HG03565 (cell line): ENCODE results near the gene DNAH7.
"Not testable (repeated sequence)": the region's sequence is repeated elsewhere in the genome, so short reads cannot be mapped to it uniquely, and the experiment has no call there.

Experiments
- ATAC-seq: cut with Tn5 transposase; IDR thresholded peaks from one replicate; pipeline ENCODE4 v1.9.1; 2021; ENCODE audit warnings: mild to moderate bottlenecking, moderate library complexity; ENCODE audit not compliant: unreplicated experiment

DNAH7 gene

DNA sequence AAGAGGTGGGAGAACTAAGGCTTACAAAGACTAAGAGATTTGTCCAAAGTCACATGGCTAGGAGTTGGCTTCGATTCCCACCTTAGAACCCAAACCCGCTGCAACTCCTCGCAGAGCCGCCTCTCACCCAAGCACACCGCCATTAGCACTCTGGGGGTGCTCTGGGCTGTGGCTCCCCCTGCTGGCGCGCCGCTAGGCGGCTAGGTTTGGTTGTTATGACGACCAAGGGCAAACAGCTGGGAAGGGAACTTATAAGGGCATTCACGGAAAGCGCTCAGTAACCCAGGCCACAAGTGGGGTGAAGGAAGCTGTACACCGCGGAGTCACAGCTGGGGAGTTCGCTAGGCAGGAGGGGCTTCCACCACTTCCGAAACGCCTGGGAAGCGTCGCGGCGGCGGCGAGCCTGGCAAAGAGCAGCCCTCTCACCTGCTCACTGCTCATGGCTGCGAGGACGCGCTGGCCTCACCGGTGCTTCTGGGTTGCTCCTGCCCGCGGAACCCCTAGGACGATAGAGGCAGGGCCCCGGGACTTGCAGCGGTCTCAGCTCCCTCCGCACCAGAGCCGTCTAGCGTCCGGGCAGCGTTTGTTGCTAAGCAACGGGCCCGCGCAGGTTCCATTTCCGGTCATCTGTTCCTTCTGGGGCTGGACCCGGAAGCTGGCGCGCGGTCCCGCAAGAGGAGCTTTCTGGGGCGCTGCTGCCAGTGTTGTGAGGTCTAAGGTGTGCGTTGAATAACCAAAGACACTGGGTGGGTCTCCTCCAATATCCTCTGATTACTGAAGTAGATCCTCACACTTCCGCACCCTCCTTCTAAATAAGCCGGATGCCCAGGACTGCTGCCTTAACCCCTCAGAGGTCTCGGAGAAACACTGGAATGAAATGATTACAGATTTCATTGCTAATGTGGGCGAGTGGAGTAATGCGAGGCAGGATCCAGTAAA is at the start of gene DNAH7:
DNAH7 (minus strand) TSS at position 567 of the 939 bp plus-strand sequence; CDS start at position 441, 126 bp downstream.
- peak; percentile 99 for ATAC-seq

DNA sequence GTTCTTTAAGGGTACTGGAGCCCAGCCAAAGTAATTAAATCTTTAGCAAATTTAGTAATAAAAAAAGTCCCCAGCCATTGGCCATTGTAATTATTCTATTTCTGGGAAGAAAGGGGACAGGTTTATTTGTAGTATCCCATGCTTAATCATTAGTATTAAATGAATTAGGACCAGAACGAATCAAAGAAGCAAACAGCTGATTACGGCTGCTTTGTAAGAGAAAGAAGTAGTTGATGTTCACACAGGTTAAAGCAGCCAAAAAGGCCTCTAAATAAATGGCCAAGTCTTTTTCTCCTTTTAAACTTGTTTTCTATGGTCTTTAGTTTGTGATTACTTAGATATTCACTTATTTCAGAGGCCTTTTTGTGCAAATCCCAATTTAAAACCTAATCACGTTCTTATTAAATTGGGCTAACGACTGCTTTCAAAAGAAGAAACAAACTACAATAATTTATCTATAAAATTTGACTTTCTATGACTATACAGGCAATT is 48.6 kb upstream of the DNAH7 start:
- no peak for ATAC-seq

DNA sequence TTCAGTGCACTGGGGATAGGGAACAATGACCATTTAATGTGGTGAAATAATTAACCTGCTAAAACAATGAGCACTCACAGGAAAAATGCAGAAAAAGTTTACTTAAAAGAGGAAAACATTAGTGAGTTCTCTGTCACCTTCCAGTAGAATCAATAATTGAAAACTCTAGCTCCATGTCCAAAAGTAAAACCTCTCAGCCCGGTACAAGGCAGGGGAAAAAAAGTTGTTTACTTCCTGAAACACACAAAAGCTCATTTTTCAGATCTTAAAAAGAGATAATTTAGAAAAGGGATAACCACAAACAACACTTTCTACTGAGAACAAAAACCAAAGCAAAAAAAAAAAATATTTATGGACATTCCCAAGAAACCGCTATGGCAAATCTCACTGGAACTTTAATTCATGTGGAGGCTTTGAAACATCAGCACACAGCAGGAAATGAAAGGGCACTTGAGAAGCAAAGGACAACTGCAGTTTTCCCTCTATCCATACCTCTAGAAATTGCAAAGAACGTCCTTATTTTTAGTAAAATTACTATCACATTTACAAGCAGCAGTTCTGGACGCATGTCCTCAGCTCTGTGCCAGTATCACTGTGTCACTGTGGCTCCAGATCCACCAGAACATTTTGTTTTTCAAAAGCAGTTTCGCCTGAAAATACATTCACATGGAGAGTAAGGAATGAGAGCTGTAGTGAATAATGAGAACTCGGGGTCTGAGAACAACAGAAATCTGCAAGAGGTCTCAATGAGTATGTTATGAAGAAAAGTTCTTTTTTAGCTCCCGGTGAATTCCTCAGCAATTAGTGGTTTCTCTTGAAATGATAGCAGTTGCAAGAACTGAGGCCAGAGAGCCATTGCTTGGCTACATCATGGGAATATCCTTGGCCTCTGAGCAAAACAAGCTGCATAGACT is 44.7 kb upstream of the DNAH7 start:
- ATAC-seq: no peak

DNA sequence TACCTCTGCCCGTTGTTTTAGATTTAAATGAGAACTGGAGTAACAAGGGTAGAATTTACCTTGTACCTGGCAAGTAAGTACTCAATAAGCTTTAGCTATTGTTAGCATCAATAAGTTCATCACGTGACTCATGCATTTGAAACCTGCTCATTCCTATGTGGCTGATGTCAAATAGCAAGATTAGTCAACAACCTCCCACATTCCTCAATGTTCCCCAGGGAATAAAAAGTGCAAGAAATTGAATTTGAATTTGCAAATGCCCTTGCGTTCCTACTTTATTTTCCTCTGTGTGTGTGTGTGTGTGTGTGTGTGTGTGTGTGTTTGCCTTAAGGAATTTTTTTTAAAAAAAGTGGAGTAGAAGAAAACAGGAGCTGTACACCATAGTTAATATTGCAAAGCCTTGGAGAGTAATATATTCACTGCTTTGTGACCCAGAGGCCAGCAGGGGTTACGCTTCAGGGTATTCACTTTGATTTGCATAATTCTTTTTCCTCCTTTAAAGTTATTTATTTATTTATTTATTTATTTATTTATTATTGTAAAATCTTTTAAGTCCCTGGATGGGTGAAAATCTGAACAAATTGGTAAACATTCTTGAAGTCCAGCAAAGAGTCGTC is 43.9 kb upstream of the DNAH7 start:
- no peak for ATAC-seq

DNA sequence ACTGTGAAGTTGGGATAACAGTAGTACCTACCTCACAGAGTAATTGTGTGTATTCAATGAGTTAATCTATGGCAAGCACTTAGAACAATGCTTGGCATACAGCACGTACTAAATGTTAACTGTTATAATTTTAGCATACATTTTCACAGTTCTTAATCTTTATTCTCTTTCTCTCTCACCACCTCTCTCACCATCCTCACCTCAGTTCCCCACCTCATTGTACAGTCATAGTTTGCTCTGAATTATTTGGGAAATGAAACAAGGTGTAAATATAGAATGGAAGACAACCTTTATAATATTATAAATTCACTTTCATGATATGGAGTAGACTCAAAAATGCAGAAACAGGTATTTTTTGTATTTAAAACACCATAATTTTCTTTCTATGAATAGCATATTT is 40.0 kb upstream of the DNAH7 start:
- ATAC-seq: no peak

DNA sequence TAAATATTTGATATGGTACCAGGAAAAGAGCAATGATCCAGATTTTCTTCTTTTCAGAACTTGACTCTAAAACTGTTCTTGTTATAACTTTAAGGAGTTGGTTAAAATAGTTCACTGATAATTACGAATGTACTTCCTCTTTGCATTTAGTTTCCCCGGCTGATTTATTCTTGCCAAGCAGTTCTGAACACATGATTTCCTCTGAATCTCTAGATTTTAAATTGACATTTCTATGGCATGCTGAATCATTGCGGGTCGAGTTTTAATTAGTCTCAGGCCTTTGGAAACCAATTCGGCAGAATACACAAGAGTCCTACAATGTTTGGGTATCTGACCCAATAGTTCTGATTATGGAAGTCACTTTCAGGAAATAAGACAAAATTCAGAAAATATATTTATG is 37.3 kb upstream of the DNAH7 start:
- no peak for ATAC-seq

DNA sequence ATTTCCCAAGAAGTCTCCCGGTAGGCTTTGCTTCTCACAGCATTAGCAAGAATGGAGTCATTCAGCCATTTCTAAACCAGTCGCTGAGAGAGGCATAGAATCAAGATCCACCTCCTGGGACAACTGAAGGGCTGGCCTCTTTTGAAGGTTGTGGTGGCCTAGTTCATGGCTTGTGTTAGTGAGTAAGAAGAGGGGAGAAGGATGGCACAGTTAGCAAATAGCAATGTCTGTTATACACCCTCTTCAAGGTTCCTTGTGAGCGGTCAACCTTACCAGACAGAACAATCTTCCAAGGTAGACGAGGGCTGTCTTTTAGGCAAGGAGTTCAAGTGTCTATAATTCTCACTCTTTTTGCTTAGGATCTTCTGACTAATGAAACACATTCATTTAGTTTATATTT is 35.4 kb upstream of the DNAH7 start:
- ATAC-seq: no peak

DNA sequence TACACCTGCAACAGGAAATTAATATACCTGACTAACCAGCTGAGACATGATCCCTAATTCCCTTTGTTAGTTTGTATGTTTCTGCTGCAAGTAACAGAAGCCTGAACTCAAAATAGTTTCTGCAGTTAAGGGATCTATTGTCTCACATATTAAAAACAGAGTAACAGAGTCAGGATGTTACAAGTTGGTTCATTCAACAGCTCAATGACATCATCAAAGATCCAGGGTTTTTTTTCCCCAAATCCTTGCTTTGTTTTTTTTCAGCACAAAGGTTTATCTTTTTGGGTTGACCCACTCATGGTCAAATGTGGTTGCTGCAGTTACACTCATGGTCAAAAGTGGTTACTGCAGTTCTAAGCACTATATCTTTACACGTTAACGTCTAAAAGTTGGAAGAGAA is 35.0 kb upstream of the DNAH7 start:
- no peak for ATAC-seq

DNA sequence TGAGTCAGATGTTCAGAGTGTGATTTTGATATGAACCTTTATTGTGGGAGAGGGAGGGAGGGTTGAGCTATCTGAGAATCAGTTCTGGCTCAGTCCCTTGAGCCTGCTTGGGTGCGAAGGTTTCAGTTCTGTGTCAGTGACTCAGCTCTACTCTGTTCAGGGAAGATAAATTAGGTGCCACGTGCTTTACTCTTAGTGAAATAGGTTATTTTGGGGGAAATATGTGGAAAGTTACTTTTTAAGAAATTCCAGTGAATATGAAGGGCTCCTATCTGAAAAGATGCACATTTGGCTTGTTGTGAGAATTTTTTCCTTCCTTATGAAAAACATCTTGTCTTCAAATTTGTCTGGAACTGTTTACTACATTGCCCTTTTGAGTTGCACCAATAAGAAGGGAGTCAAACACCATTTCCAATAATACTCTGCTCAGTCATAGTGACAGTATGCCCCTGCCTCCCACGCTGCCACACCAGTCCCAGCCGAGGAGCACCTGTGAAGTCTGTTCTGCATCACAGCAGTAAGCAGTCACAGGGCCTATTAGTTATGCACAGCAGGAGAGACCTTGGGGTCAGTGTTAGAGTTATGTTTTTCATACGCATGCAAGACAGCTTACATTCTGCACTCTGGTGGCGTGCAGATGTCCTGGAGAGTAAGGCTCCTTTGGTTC is 32.8 kb upstream of the DNAH7 start:
- peak; percentile 92 for ATAC-seq

DNA sequence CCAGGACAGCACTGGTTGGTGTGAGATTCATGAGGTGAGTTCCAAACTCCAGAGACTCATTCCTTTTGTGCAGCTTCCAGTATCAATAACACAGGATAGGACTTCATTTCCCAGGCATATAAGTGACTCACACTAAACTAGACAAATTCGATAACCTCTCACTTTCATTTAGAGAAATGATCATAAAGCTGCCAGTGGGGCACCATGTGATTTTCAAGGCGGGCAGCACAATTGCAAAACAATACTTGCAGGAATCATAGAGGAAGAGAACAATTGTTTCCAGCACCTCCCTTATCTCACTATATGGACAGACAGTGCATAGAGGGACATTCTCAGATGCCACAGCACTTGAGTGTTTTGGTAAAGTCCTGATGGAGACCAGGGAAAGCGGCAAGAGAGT is 31.3 kb upstream of the DNAH7 start:
- no peak for ATAC-seq

DNA sequence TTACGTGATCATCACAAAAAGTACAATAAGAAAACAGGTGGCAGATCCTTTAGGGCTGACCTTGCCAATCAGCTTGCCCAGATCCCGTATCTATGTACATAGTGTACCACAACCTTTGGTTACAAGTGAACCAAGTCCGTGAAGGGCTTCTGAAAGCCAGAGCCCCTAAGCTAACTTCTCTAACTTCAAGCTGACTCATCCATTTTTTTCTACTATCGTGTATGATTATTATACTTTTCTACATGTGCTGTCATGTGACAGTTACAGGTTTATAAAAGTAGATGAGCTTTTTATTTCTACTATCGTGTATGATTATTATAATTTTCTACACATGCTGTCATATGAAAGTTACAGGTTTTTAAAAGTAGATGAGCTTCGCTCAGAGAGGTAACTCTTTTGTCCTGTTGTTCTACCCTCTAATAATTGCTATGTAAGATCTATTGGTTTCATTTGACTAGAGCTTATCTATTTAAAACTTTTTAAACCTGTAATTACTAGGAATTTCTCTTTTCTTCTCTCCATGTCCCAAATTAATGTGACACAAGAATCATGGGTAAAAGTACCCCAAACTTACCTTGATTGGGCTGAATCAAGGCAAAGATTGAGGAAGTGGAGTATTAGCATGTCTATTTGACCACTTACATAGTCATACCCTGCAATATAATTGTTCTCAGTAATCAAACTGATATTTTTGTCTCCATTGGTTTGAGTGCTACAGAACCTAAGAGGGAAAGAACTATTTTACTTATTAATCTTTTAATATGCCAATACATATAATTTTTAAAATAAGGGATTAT is 29.4 kb upstream of the DNAH7 start:
- no peak for ATAC-seq

DNA sequence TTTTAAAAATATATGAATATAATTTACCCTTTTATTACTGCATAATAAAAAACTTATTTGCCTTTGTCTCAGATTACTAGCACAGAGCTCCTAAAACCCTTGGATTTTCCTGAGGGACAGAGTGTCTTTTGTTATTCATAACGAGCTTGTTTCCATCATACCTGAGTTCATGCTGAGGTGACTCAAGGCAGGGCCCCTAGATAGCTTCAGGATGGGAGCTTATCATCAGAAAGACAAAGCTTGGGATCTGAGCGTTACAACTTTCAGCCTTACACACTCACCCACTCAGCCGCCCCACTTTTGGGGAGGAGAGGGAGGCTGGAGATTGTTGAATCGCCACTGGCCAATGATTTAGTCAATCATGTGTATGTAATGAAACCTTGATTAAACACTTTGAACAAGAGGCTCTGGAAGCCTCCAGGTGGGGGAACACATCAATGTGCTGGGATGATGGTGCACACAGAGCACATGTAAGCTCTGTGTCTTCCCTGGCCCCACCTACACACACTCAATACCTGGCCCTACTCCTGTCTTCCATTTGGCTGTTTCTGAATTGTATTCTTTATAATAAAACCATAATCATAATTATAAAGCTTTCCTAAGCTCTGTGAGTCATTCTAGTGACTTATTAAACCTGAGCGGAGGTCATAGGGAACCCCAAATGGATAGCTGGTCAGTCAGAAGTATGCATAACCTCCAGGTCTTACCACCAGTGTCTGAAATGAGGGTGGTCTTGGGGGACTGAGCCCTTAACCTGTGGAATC is 28.5 kb upstream of the DNAH7 start:
- ATAC-seq: no peak

DNA sequence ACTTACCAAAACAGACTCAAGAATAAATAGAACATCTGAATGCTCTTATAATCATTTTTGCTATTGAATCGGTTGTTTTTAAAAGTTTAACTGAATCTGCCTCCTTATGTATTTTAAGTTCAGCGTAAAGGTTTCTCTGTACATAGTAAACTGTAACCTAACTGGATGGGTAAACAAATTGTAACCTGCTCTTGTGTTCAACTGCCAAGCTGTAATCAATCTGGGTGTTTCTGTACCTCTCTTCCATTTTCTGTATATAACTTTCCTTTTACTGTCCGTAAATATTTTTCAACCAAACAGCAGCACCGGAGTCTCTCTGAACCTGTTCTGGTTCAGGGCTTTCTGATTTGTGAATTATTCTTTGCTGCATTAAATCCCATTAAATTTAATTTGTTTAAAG is 27.6 kb upstream of the DNAH7 start:
- no peak for ATAC-seq

DNA sequence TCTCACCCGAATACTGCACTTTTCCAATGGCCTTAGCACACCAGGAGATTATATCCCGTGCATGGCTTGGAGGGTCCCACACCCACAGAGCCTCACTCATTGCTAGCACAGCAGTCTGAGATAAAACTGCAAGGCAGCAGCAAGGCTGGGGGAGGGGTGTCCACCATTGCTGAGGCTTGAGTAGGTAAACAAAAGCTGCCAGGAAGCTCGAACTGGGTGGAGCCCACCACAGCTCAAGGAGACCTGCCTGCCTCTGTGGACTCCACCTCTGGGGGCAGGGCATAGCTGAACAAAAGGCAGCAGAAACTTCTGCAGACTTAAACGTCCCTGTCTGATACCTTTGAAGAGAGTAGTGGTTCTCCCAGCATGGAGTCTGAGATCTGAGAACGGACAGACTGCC is 20.8 kb upstream of the DNAH7 start:
- not testable (repeated sequence) for ATAC-seq

DNA sequence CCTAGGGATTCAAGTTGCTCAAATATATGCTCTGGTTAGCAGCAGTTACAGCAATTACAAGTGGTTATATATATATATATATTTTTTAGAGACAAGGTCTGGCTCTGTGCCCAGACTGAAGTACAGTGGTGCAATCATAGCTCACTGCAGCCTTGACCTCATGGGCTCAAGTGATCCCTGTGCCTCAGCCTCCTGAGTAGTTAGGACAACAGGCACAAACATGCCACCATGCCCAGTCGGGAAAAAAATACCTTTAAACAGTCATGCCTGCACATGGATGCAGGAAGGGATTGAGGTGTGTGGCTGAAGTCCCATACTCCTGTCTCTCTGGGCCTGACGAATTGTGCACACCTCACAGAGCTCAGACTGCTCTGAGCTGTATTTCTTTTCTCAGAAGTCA is 19.6 kb upstream of the DNAH7 start:
- ATAC-seq: no peak

DNA sequence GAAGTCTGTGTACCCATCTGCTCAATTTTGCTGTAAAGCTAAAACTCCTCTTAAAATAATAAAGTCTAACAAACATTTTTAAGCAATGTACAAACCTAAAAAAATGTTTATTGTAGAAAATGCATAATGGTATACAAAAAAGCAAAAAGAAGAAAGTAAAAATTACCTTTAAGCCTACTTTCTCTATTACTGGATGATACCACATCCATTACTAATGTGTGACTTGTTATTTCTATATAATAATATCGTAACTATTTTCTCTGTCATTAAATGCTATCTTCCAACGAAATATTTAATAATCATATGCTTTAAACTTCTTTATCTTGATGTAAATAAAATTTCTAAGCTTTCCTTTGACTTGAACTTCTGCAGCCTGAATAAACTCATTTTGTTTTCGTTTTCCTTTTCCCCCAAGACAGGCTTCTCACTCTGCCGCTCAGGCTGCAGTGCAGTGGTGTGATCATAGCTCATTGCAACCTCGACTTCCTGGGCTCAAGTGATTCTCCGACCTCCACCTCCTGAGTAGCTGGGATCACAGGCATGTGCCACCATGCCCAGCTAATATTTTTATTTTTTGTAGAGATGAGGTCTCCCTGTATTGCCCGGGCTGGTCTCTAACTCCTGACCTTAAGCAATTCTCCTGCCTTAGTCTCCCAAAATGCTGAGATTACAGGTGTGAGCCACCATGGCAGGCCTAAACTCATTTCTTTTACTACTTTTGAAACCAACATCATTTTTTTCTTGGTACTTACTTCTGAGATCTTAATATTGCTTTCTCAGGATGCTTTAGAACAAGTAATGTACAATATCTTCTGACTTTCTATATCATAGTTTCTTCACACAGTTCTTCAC is 18.1 kb upstream of the DNAH7 start:
- no peak for ATAC-seq

DNA sequence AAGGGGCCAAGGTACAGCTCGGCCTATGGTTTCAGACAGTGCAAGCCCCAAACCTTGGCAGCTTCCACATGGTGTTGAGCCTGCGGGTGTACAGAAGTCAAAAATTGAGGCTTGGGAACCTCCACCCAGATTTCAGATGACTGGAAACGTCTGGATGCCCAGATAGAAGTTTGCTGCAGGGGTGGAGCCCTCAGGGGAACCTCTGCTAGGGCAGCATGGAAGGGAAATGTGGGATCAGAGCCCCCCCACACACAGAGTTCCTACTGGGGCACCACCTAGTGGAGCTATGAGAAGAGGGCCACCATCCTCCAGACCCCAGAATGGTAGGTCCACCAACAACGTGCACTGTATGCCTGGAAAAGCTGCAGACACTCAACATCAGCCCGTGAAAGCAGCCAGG is 15.0 kb upstream of the DNAH7 start:
- ATAC-seq: no peak

DNA sequence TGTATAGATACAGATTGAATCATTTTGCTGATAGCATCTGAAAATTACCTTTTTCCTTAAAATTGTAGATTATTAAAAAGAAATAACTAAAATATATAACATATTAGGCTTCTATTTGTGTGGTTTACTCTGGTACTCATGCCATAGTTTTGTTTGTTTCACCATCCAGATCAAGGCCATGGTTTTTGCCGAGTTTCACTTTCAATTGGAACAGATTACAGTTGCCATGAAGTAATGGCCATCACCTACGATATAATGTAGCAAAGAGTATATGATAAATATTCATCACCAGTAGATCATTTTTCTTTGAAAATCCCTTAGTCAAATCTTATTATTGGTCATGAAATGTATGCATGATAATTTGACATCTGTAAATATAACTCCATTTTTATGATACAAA is 11.9 kb upstream of the DNAH7 start:
- ATAC-seq: no peak
